Measurements from ENCODE around the gene TBC1D13. TPM values are rescaled to one million over a fixed set of nuclear protein-coding genes. Genes with fewer than 3 reads are reported as not detected.
A peak's percentile ranks its signal among the peaks of the same experiment; 100 is the strongest.

The TBC1D13 gene
- total and polyA plus RNA-seq, 9 of the 15 experiments (the other 6 are each of a cell fraction or from before 2014, with no cell fraction given) = 2.3 to 28.7 (median 11.4) TPM

DNA sequence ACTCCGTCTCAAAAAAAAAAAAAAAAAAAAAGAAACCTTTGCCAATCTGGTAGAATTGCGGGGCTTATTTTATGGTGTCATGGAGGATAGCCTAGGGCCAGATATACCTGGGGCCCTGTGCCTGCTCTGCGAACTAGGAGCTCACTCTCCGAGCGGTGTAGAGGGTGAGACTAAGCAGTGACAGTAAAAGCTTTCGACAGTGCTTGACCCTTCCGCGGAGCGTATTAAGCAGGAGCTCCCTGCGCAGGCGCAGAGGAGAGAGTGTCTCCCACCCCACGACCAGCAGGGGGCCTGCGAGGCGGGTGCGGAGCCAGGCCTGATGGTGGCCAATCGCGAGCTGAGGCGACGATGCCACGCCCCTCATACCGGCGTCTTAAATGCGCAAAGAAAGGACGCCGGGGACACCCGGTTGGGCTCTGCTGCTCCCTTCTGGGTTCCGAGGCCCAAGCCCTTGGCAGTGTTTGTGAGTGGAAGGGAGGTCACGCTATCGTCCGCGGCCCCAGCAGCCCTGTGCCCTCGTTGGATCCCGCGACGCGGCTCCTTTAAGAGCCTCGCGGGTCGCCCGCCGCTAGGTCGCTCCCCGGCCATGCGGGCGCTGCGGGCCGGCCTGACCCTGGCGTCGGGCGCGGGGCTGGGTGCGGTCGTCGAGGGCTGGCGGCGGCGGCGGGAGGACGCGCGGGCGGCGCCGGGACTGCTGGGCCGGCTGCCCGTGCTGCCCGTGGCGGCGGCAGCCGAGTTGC lies 31.2 kb downstream of the TBC1D13 start, which contains the start of gene ENDOG (continued):
- peak; percentile 64 to 87 for TF ChIP-seq MAZ (CRISPR knock-in tag; conservative IDR thresholded peaks at IDR 0.05 in 1 of 2, IDR thresholded peaks at IDR 0.05 in 1 of 2)
- TF ChIP-seq SPI1 (IDR thresholded peaks at IDR 0.05; ENCODE audit: borderline replicate concordance, low read depth, low read length) = no peak
- 0 out of 2 replicates have a peak, but pooled peaks have one; percentile 30 for TF ChIP-seq CBX1 (IDR thresholded peaks at IDR 0.05; ENCODE audit: low read depth)
- TF ChIP-seq MCM3 (IDR thresholded peaks at IDR 0.05) = no peak
- no peak for TF ChIP-seq STAG1 (CRISPR knock-in tag; IDR thresholded peaks at IDR 0.05; ENCODE audit: borderline replicate concordance)
- TF ChIP-seq NBN (IDR thresholded peaks at IDR 0.05; ENCODE audit: low read depth) = 0 out of 2 replicates have a peak, but pooled peaks have one; percentile 43
- peak; percentile 58 for TF ChIP-seq JUND (IDR thresholded peaks at IDR 0.05; ENCODE audit: borderline replicate concordance, low read depth, low read length)
- TF ChIP-seq JUND (tag; IDR thresholded peaks at IDR 0.05; ENCODE audit: borderline replicate concordance, low read depth, low read length) = peak; percentile 36; the same call in 1 of the 3 replicates
- TF ChIP-seq, protein P1, sequence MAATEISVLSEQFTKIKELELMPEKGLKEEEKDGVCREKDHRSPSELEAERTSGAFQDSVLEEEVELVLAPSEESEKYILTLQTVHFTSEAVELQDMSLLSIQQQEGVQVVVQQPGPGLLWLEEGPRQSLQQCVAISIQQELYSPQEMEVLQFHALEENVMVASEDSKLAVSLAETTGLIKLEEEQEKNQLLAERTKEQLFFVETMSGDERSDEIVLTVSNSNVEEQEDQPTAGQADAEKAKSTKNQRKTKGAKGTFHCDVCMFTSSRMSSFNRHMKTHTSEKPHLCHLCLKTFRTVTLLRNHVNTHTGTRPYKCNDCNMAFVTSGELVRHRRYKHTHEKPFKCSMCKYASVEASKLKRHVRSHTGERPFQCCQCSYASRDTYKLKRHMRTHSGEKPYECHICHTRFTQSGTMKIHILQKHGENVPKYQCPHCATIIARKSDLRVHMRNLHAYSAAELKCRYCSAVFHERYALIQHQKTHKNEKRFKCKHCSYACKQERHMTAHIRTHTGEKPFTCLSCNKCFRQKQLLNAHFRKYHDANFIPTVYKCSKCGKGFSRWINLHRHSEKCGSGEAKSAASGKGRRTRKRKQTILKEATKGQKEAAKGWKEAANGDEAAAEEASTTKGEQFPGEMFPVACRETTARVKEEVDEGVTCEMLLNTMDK (IDR thresholded peaks at IDR 0.05; ENCODE audit: borderline replicate concordance, insufficient read depth, low read depth, low read length, poor library complexity, severe bottlenecking) = peak; percentile 98
- TF ChIP-seq, protein P2, sequence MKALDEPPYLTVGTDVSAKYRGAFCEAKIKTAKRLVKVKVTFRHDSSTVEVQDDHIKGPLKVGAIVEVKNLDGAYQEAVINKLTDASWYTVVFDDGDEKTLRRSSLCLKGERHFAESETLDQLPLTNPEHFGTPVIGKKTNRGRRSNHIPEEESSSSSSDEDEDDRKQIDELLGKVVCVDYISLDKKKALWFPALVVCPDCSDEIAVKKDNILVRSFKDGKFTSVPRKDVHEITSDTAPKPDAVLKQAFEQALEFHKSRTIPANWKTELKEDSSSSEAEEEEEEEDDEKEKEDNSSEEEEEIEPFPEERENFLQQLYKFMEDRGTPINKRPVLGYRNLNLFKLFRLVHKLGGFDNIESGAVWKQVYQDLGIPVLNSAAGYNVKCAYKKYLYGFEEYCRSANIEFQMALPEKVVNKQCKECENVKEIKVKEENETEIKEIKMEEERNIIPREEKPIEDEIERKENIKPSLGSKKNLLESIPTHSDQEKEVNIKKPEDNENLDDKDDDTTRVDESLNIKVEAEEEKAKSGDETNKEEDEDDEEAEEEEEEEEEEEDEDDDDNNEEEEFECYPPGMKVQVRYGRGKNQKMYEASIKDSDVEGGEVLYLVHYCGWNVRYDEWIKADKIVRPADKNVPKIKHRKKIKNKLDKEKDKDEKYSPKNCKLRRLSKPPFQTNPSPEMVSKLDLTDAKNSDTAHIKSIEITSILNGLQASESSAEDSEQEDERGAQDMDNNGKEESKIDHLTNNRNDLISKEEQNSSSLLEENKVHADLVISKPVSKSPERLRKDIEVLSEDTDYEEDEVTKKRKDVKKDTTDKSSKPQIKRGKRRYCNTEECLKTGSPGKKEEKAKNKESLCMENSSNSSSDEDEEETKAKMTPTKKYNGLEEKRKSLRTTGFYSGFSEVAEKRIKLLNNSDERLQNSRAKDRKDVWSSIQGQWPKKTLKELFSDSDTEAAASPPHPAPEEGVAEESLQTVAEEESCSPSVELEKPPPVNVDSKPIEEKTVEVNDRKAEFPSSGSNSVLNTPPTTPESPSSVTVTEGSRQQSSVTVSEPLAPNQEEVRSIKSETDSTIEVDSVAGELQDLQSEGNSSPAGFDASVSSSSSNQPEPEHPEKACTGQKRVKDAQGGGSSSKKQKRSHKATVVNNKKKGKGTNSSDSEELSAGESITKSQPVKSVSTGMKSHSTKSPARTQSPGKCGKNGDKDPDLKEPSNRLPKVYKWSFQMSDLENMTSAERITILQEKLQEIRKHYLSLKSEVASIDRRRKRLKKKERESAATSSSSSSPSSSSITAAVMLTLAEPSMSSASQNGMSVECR (CRISPR knock-in tag; IDR thresholded peaks at IDR 0.05) = 0 out of 2 replicates have a peak, but pooled peaks have one; percentile 24
- TF ChIP-seq, protein P3, sequence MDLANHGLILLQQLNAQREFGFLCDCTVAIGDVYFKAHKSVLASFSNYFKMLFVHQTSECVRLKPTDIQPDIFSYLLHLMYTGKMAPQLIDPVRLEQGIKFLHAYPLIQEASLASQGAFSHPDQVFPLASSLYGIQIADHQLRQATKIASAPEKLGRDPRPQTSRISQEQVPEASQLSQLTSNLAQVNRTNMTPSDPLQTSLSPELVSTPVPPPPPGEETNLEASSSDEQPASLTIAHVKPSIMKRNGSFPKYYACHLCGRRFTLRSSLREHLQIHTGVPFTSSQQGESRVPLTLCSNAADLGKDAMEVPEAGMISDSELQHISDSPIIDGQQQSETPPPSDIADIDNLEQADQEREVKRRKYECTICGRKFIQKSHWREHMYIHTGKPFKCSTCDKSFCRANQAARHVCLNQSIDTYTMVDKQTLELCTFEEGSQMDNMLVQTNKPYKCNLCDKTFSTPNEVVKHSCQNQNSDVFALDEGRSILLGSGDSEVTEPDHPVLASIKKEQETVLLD (IDR thresholded peaks at IDR 0.05) = peak; percentile 97
- TF ChIP-seq, protein P4, sequence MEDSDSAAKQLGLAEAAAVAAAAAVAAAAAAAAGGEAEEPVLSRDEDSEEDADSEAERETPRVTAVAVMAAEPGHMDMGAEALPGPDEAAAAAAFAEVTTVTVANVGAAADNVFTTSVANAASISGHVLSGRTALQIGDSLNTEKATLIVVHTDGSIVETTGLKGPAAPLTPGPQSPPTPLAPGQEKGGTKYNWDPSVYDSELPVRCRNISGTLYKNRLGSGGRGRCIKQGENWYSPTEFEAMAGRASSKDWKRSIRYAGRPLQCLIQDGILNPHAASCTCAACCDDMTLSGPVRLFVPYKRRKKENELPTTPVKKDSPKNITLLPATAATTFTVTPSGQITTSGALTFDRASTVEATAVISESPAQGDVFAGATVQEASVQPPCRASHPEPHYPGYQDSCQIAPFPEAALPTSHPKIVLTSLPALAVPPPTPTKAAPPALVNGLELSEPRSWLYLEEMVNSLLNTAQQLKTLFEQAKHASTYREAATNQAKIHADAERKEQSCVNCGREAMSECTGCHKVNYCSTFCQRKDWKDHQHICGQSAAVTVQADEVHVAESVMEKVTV (CRISPR knock-in tag; IDR thresholded peaks at IDR 0.05) = 0 out of 2 replicates have a peak, but pooled peaks have one; percentile 5
- TF ChIP-seq NFIC (IDR thresholded peaks at IDR 0.05) = peak; percentile 61
- TF ChIP-seq, protein P5, sequence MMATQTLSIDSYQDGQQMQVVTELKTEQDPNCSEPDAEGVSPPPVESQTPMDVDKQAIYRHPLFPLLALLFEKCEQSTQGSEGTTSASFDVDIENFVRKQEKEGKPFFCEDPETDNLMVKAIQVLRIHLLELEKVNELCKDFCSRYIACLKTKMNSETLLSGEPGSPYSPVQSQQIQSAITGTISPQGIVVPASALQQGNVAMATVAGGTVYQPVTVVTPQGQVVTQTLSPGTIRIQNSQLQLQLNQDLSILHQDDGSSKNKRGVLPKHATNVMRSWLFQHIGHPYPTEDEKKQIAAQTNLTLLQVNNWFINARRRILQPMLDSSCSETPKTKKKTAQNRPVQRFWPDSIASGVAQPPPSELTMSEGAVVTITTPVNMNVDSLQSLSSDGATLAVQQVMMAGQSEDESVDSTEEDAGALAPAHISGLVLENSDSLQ (IDR thresholded peaks at IDR 0.05) = peak; percentile 58; the same call in 1 of the 2 replicates
- TF ChIP-seq COPS2 (conservative IDR thresholded peaks at IDR 0.05) = no peak
- TF ChIP-seq ATF1 (CRISPR knock-in tag; IDR thresholded peaks at IDR 0.05) = no peak
- TF ChIP-seq ATF1 (tag; IDR thresholded peaks at IDR 0.05) = peak; percentile 70
